Left renal pelvis (tissue), 4 donors: Measurements from ENCODE around the gene CYP39A1. TPM values are rescaled to one million over a fixed set of nuclear protein-coding genes. Genes with fewer than 3 reads are reported as not detected.

ENCODE experiments used
- polyA plus RNA-seq, 4 donors: library from polyadenylated mRNA; unstranded; fragments of 120-200 nt; gene quantifications; one replicate each; pipeline ENCODE4 v1.2.1, GENCODE V29; 2013; ENCODE audit not compliant: insufficient read length in 4 of 4

Gene CYP39A1
- polyA plus RNA-seq, 4 donors, result 8.1 to 13.6 (median 8.7) TPM

Other genes starting within 250 kb of the CYP39A1 start
- gene RCAN2, start 161.4 kb downstream of the CYP39A1 start, polyA plus RNA-seq, result 10 to 100 TPM in 3 of 4 donors, 1 to 10 TPM in 1; 7.8 to 30.7 (median 23.8) TPM
- 10 to 100 TPM; 23.0 to 64.9 (median 39.0) TPM for gene SLC25A27, start 157 bp upstream of the CYP39A1 start, polyA plus RNA-seq
- gene TDRD6, start 35.1 kb upstream of the CYP39A1 start, polyA plus RNA-seq, result 1 to 10 TPM; 1.7 to 6.0 (median 1.9) TPM
- gene PLA2G7, start 82.6 kb upstream of the CYP39A1 start, polyA plus RNA-seq, result 10 to 100 TPM in 1 of 4 donors, 1 to 10 TPM in 3; 2.7 to 13.5 (median 3.4) TPM
- under 1 TPM in 1 of 4 donors, not detected in 3; 0.11 TPM for gene ANKRD66, start 94.1 kb upstream of the CYP39A1 start, polyA plus RNA-seq
- not detected for gene MEP1A, start 140.6 kb upstream of the CYP39A1 start, polyA plus RNA-seq